Suprapubic skin (tissue), 4 donors: ENCODE data around the gene MATK.

Experiments
- CTCF ChIP-seq, 2 donors: fragments of 200-600 bp in 1 of 2; fragments of 450-650 bp in 1 of 2; sonication (generic) in 1 of 2; IDR thresholded peaks; one replicate each; pipeline ENCODE4 v1.5.1; 2016 to 2019; ENCODE audit warnings: antibody characterized with exemption in 2 of 2, mild to moderate bottlenecking in 1 of 2, moderate library complexity in 1 of 2
- EP300 ChIP-seq: sonication (generic); formaldehyde crosslinking; IDR thresholded peaks from one replicate; pipeline ENCODE4 v1.6.1; 2017; ENCODE audit warnings: antibody characterized with exemption
- POLR2A ChIP-seq, 2 donors: fragments of 450-650 bp; IDR thresholded peaks; one replicate each; pipeline ENCODE4 v1.6.1; 2017; ENCODE audit warnings: antibody characterized with exemption in 2 of 2, mild to moderate bottlenecking in 2 of 2, moderate library complexity in 2 of 2
- POLR2AphosphoS5 ChIP-seq, 3 donors: sonication (generic); formaldehyde crosslinking; IDR thresholded peaks; one replicate each; pipeline ENCODE4 v1.6.1; 2017; ENCODE audit warnings: antibody characterized with exemption in 3 of 3

DNA sequence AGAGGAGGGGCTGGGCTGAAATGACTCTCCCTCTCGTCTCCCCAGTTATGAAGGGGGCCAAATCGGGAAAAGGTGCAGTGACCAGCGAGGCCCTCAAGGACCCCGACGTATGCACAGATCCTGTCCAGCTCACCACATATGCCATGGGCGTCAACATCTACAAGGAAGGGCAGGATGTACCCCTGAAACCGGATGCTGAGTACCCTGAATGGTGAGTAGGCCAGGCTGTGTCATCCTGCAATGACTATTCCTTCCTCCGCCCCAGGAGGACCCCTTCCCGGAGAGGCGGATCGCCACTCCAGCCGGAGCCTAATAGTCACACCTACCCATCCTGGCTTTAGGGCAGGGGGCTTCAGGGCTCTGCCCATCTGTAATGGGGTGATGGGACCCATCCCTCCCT lies 21.1 kb downstream of the MATK start:
- TF ChIP-seq EP300, result no peak
- TF ChIP-seq CTCF (IDR thresholded peaks at IDR 0.05), result no peak
- TF ChIP-seq POLR2AphosphoS5 (IDR thresholded peaks at IDR 0.05), result no peak
- no peak for TF ChIP-seq POLR2A (IDR thresholded peaks at IDR 0.05)
